GM18873 (cell line): ENCODE results near the gene STRA6.

ENCODE experiments used
- ATAC-seq: cut with Tn5 transposase; IDR thresholded peaks from one replicate; pipeline ENCODE4 v1.9.1; 2021; ENCODE audit warnings: mild to moderate bottlenecking, moderate library complexity, moderate number of reproducible peaks; ENCODE audit not compliant: unreplicated experiment, low FRiP score

The STRA6 gene

GRCh38 chr15:74184582-74185091, 17.9 kb downstream of the STRA6 start:
- ATAC-seq: no peak

GRCh38 chr15:74182131-74182530, 20.5 kb downstream of the STRA6 start:
- no peak for ATAC-seq

GRCh38 chr15:74180881-74181602, 21.5 kb downstream of the STRA6 start:
- no peak for ATAC-seq

GRCh38 chr15:74179983-74180880, 22.4 kb downstream of the STRA6 start:
- ATAC-seq: no peak

- no peak for ATAC-seq
Observed at GRCh38 chr15:74179101-74179841, 23.3 kb downstream of the STRA6 start.

- no peak for ATAC-seq
Observed at GRCh38 chr15:74178326-74179100, 24.1 kb downstream of the STRA6 start.

GRCh38 chr15:74176262-74177214, 26.0 kb downstream of the STRA6 start:
- ATAC-seq: no peak

- no peak for ATAC-seq
Observed at GRCh38 chr15:74175271-74176191, 27.1 kb downstream of the STRA6 start.

GRCh38 chr15:74174958-74175253, 27.7 kb downstream of the STRA6 start:
- ATAC-seq: no peak

- no peak for ATAC-seq
Observed at GRCh38 chr15:74174219-74174957, 28.2 kb downstream of the STRA6 start.

- no peak for ATAC-seq
Observed at GRCh38 chr15:74173380-74174218, 29.0 kb downstream of the STRA6 start, which contains the start of gene ISLR. TSS of gene ISLR (plus strand) at chr15:74173710. CDS start at chr15:74174859, 1,149 bp downstream.

GRCh38 chr15:74172701-74173379, 29.7 kb downstream of the STRA6 start:
- no peak for ATAC-seq

- ATAC-seq: no peak
Observed at GRCh38 chr15:74171965-74172541, 30.5 kb downstream of the STRA6 start.

- ATAC-seq: no peak
Observed at GRCh38 chr15:74170875-74171578, 31.6 kb downstream of the STRA6 start.
